B cell (primary cell): Measurements from ENCODE around the gene GABRP. TPM values are rescaled to one million over a fixed set of nuclear protein-coding genes. Genes with fewer than 3 reads are reported as not detected.

ENCODE experiments used
- ATAC-seq: fragments of 200-7000 bp; cut with Tn5 transposase; one replicate; pipeline ENCODE4 v1.10.0; 2021; ENCODE audit warnings: low read depth, mild to moderate bottlenecking, moderate number of reproducible peaks, moderate library complexity
- CTCF ChIA-PET: fragments of 350-600 bp; sonication (Branson Sonifier 250); formaldehyde crosslinking; loops from one replicate; lab custom pipeline; 2021; ENCODE audit warnings: antibody characterized with exemption, inconsistent platforms; lab: Charles Lee
- POLR2A ChIA-PET: fragments of 350-600 bp; sonication (Branson Sonifier 250); formaldehyde crosslinking; loops from one replicate; lab custom pipeline; 2021; ENCODE audit warnings: antibody characterized with exemption; lab: Charles Lee
- DNase-seq: peaks from one replicate; pipeline ENCODE4 v3.0.0; 2013
- H2AFZ ChIP-seq: 2 replicates; pipeline ENCODE4 v1.6.1; 2012; ENCODE audit warnings: mild to moderate bottlenecking, low read depth, low read length; ENCODE audit not compliant: insufficient read depth, poor library complexity, severe bottlenecking
- H3K27ac ChIP-seq, 2 donors: 1 replicate in 1 of 2; 2 replicates in 1 of 2; pipeline ENCODE4 v1.5.1; 2012 to 2013; ENCODE audit warnings: low read length in 2 of 2, mild to moderate bottlenecking in 2 of 2, moderate library complexity in 1 of 2
- H3K27me3 ChIP-seq, 4 experiments: fragments of 200-600 bp in 1 of 4; sonication (generic) in 1 of 4; replicated peaks in 1 of 4; 1 replicate in 2 of 4; 2 replicates in 2 of 4; pipeline versions ENCODE4 v1.6.1 to v1.7.0; 2013 to 2016; ENCODE audit warnings: low read length in 3 of 4, mild to moderate bottlenecking in 2 of 4, mixed read lengths in 1 of 4, moderate library complexity in 1 of 4; ENCODE audit not compliant: insufficient read depth in 4 of 4, control insufficient read depth in 3 of 4; ENCODE audit errors: control extremely low read depth in 1 of 4
- H3K36me3 ChIP-seq, 2 experiments: replicated peaks in 1 of 2; 1 replicate in 1 of 2; 2 replicates in 1 of 2; pipeline versions ENCODE4 v1.6.1 to v1.7.1; 2013; ENCODE audit warnings: low read length in 1 of 2; ENCODE audit not compliant: insufficient read depth in 2 of 2, control insufficient read depth in 1 of 2; ENCODE audit errors: control extremely low read depth in 1 of 2, extremely low read depth in 1 of 2
- H3K4me1 ChIP-seq, 2 donors: fragments of 200-600 bp in 1 of 2; sonication (generic) in 1 of 2; 1 replicate in 1 of 2; 2 replicates in 1 of 2; pipeline versions ENCODE4 v1.5.1 to v1.6.1; 2013 to 2017; ENCODE audit warnings: low read length in 2 of 2; ENCODE audit not compliant: control insufficient read depth in 2 of 2, insufficient read depth in 2 of 2
- H3K4me2 ChIP-seq: replicated peaks from 2 replicates; pipeline ENCODE3; 2012; ENCODE audit warnings: mild to moderate bottlenecking, low read depth, low read length; ENCODE audit not compliant: poor library complexity, severe bottlenecking
- H3K4me3 ChIP-seq, 5 experiments: fragments of 200-600 bp in 1 of 5; sonication (generic) in 1 of 5; 1 replicate in 3 of 5; 2 replicates in 2 of 5; pipeline versions ENCODE4 v1.5.1 to v1.7.0; 2011 to 2016; ENCODE audit warnings: low read length in 4 of 5, mild to moderate bottlenecking in 4 of 5, low read depth in 2 of 5, control low read depth in 1 of 5, moderate library complexity in 1 of 5; ENCODE audit not compliant: insufficient read depth in 1 of 5; ENCODE audit errors: control extremely low read depth in 1 of 5, extremely low read depth in 1 of 5
- H3K79me2 ChIP-seq: fragments of 200-600 bp; sonication (generic); one replicate; pipeline ENCODE4 v1.6.0; 2016; ENCODE audit warnings: low read length; ENCODE audit not compliant: control insufficient read depth, insufficient read depth
- H3K9ac ChIP-seq: fragments of 200-600 bp; sonication (generic); 2 replicates; pipeline ENCODE4 v1.6.1; 2017; ENCODE audit warnings: mild to moderate bottlenecking, low read length, moderate library complexity
- H3K9me3 ChIP-seq, 3 donors: one replicate each; pipeline versions ENCODE4 v1.6.1 to v1.7.1; 2013; ENCODE audit warnings: low read length in 2 of 3; ENCODE audit not compliant: control insufficient read depth in 2 of 3, insufficient read depth in 1 of 3; ENCODE audit errors: control extremely low read depth in 1 of 3
- H4K20me1 ChIP-seq: 2 replicates; pipeline ENCODE4 v1.6.0; 2012; ENCODE audit warnings: mild to moderate bottlenecking, low read length; ENCODE audit not compliant: insufficient read depth, control insufficient read depth, poor library complexity, severe bottlenecking
- H3K27ac Mint-ChIP-seq: one replicate; pipeline ENCODE4 v1.8.0; 2021; ENCODE audit warnings: mixed read lengths
- H3K27me3 Mint-ChIP-seq: one replicate; pipeline ENCODE4 v1.8.0; 2021; ENCODE audit warnings: mixed read lengths
- H3K4me1 Mint-ChIP-seq: one replicate; pipeline ENCODE4 v1.8.0; 2021; ENCODE audit warnings: mixed read lengths
- H3K4me3 Mint-ChIP-seq: one replicate; pipeline ENCODE4 v1.8.0; 2021; ENCODE audit warnings: mixed read lengths
- H3K9me3 Mint-ChIP-seq: one replicate; pipeline ENCODE4 v1.8.0; 2022; ENCODE audit warnings: mixed read lengths; ENCODE audit not compliant: insufficient read depth
- CTCF ChIP-seq: fragments of 200-600 bp; IDR thresholded peaks from one replicate; pipeline ENCODE4 v1.8.0; 2022; ENCODE audit warnings: antibody characterized with exemption, mild to moderate bottlenecking
- EZH2 ChIP-seq: IDR thresholded peaks from 2 replicates; pipeline ENCODE4 v1.6.1; 2012; ENCODE audit warnings: borderline replicate concordance, low read depth, mild to moderate bottlenecking, moderate library complexity, low read length; ENCODE audit not compliant: insufficient read depth, poor library complexity, severe bottlenecking
- WGBS: methylation state at CpG from one replicate; pipeline ENCODE4 v1.1.5; 2013; ENCODE audit warnings: missing lambda C conversion rate; ENCODE audit not compliant: insufficient coverage; 5-methylcytosine and 5-hydroxymethylcytosine counted together
- intact Hi-C: fragments of 100-400 bp; cut with micrococcal nuclease; formaldehyde crosslinking; loops from one replicate; pipeline ENCODE4 v1.10.0; 2022
- polyA plus RNA-seq: library from polyadenylated mRNA; depleted of rRNA; stranded (reverse); fragments of >200 nt; gene quantifications from 2 replicates; pipeline ENCODE4 v1.2.3, GENCODE V29; 2012
- total RNA-seq, 2 donors: library from RNA; stranded (reverse); fragments of 120-200 nt in 1 of 2; gene quantifications; 1 replicate in 1 of 2; 2 replicates in 1 of 2; pipeline versions ENCODE4 v1.2.3 to v1.2.4, GENCODE V29; 2013 to 2022

Gene GABRP
- total and polyA plus RNA-seq, 2 donors (not counting 1 experiment from before 2014, with no cell fraction given), result not detected

- Histone ChIP-seq H3K27ac (no peak overlapping the region), H3K9ac (no peak overlapping the region), H2AFZ (no peak overlapping the region), H3K4me3 (no peak overlapping the region), H3K79me2 (no peaks in the 10 kb centered on the region), H3K4me1 (peaks cover 0 to 3% of the 10 kb centered on the region in 2 donors), H4K20me1 (no peaks in the 10 kb centered on the region), H3K36me3 (no peaks in the 10 kb centered on the region), H3K27me3 (peaks cover 0 to 15% (median 7%) of the 10 kb centered on the region in 4 experiments), H3K9me3 (peaks cover 7 to 14% (median 10%) of the 10 kb centered on the region in 3 donors), H3K4me2 (no peak overlapping the region)
- 100% methylated on average over 2 of the region's 5 CpGs for WGBS
- ATAC-seq (no peak), DNase-seq (no peak)
- H3K4me3 Mint-ChIP-seq, result no peak overlapping the region
- TF ChIP-seq EZH2 (no peak), CTCF (no peak)
- CTCF ChIA-PET, result no interaction called here
- H3K27me3 Mint-ChIP-seq, result peaks cover 44% of the 10 kb centered on the region
- peaks cover 2% of the 10 kb centered on the region for H3K4me1 Mint-ChIP-seq
- no peak overlapping the region for H3K27ac Mint-ChIP-seq
- intact Hi-C loops, result no loop called here
- POLR2A ChIA-PET, result no interaction called here
- H3K9me3 Mint-ChIP-seq, result peaks cover 14% of the 10 kb centered on the region
These were observed 77.5 kb downstream of the GABRP start for GRCh38 chr5:170860818-170861666.

- H3K9me3 Mint-ChIP-seq, result peaks cover 14% of the 10 kb centered on the region
- H3K9ac ChIP-seq, result no peak overlapping the region
- CTCF ChIA-PET, result no interaction called here
- POLR2A ChIA-PET, result no interaction called here
- H3K27ac Mint-ChIP-seq, result no peak overlapping the region
- peaks cover 7 to 14% (median 10%) of the 10 kb centered on the region in 3 donors for H3K9me3 ChIP-seq
- H3K4me3 Mint-ChIP-seq, result no peak overlapping the region
- no peaks in the 10 kb centered on the region for H3K79me2 ChIP-seq
- no peak overlapping the region for H3K4me2 ChIP-seq
- intact Hi-C loops, result no loop called here
- peaks cover 0 to 3% of the 10 kb centered on the region in 2 donors for H3K4me1 ChIP-seq
- TF ChIP-seq EZH2 (no peak), CTCF (no peak)
- peaks cover 0 to 15% (median 7%) of the 10 kb centered on the region in 4 experiments for H3K27me3 ChIP-seq
- ATAC-seq (no peak), DNase-seq (no peak)
- H3K4me1 Mint-ChIP-seq, result peaks cover 2% of the 10 kb centered on the region
- no peaks in the 10 kb centered on the region for H4K20me1 ChIP-seq
- H3K36me3 ChIP-seq, result no peaks in the 10 kb centered on the region
- peaks cover 44% of the 10 kb centered on the region for H3K27me3 Mint-ChIP-seq
- H3K27ac ChIP-seq, result no peak overlapping the region
- WGBS, result 42% methylated on average over 17 of the region's 26 CpGs
- H3K4me3 ChIP-seq, result no peak overlapping the region
- H2AFZ ChIP-seq, result no peak overlapping the region
These were observed 78.1 kb downstream of the GABRP start for GRCh38 chr5:170861667-170861916.
